AG10803 (cell line): Measurements from ENCODE around the gene TNC.

Experiments
- DNase-seq: peaks from one replicate; pipeline ENCODE4 v3.0.0; 2010; ENCODE audit warnings: low read depth
- H3K4me3 ChIP-seq: 2 replicates; pipeline ENCODE4 v1.5.1; 2011; ENCODE audit warnings: mild to moderate bottlenecking, low read length, control low read depth
- TF ChIP-seq, protein P1 (sequence below): conservative IDR thresholded peaks from 2 replicates; pipeline ENCODE4 v1.5.1; 2011; ENCODE audit warnings: mild to moderate bottlenecking, low read length, control low read depth, inconsistent platforms

Gene TNC

DNA sequence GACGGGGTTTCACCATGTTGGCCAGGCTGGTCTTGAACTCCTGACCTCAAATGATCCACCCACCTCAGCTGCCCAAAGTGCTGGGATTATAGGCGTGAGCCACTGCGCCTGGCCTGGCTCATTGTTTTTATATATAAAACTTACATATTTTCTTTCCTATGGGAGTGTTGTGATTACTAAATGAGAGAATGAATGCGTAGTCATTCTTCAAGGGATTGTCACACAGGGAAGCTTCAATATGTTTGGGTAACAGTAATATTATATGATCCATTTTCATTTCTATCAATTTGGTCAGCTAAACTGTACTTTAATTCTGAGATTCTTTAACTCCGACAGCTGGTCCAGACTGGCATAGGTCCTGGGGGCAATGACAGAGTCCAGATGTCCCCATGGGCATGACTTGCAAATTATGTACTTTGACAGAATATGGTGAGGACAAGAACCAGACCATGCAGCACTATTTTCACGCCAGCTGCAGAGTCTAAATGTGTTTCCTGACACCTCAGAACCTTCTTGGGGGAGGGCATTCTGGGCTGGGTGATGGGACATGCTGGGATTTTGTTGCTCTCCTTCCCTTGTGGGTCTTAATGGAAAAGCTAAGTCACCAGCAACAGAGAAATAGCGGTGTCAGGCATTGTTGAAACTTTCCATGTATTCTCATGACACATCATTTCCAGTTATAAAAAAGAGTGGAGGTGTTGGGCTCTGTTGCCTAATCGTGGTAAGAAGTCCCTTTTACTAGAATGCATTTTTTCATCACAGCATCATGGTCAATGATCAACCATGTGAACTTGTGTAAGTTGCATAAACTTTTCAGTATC is 40.9 kb upstream of the TNC start:
- H3K4me3 ChIP-seq: no peak overlapping the region
- TF ChIP-seq, protein P1, sequence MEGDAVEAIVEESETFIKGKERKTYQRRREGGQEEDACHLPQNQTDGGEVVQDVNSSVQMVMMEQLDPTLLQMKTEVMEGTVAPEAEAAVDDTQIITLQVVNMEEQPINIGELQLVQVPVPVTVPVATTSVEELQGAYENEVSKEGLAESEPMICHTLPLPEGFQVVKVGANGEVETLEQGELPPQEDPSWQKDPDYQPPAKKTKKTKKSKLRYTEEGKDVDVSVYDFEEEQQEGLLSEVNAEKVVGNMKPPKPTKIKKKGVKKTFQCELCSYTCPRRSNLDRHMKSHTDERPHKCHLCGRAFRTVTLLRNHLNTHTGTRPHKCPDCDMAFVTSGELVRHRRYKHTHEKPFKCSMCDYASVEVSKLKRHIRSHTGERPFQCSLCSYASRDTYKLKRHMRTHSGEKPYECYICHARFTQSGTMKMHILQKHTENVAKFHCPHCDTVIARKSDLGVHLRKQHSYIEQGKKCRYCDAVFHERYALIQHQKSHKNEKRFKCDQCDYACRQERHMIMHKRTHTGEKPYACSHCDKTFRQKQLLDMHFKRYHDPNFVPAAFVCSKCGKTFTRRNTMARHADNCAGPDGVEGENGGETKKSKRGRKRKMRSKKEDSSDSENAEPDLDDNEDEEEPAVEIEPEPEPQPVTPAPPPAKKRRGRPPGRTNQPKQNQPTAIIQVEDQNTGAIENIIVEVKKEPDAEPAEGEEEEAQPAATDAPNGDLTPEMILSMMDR: no peak
- DNase-seq: peak; percentile 94

DNA sequence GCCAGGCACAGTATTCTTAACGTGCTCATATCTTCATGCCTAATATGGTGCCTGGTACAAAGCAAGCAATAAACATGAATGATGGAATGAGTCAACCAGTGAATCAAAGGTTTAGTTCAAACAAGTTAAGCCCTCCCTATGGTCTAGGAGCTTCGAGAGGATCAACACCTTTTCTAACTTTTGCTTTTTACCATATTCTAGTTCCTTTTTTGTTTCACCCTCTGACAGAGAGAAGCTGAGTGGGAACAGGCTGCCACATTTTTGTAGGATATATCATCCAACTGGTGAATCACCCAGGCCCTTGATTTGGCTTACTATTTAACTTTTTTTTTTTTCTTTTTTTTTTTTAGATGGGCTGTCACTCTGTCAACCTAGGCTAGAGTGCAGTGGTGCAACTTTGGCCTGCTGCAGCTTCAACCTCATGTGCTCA is 39.3 kb upstream of the TNC start:
- TF ChIP-seq, protein P1: no peak
- no peak overlapping the region for H3K4me3 ChIP-seq
- peak; percentile 83 for DNase-seq

DNA sequence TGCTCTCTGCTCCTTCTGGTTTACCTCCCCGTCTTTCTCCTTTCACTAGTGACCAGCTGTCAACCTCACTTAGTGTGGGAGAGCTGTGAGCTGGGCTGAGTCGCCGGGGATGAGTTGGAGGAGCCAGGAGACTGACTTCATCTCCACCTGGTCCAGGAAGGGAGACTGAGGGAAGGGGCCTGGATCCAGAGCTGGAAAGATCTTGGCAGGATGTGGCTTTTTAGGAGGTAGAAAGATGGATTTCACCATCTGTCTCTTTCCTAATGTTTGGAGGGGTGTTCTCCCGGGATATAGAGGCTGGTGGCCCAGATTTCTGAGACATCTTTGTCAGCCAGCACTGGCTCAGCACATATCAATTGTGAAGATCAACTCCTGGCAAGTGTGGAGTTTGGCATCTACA is 37.1 kb upstream of the TNC start:
- TF ChIP-seq, protein P1: no peak
- no peak for DNase-seq
- H3K4me3 ChIP-seq: no peak overlapping the region

DNA sequence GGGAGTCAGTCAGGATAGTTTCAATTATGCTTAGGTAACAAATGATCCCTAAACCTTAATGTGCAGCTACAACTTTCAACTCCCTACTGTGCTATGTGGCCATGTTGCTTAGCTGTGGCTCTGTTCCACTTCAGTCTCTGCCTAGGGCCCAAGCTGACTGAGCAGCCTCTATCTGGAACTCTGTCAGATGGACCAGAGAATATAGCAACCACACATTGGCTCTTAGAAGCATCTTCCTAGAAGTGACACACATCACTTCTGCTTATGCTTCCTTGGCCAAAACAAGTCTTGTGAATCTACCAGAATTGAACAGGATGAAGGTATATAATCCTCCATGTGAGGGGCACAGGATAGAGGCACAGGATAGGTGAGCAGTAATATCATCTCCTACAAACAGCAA is 36.7 kb upstream of the TNC start:
- no peak overlapping the region for H3K4me3 ChIP-seq
- no peak for DNase-seq
- TF ChIP-seq, protein P1: no peak

DNA sequence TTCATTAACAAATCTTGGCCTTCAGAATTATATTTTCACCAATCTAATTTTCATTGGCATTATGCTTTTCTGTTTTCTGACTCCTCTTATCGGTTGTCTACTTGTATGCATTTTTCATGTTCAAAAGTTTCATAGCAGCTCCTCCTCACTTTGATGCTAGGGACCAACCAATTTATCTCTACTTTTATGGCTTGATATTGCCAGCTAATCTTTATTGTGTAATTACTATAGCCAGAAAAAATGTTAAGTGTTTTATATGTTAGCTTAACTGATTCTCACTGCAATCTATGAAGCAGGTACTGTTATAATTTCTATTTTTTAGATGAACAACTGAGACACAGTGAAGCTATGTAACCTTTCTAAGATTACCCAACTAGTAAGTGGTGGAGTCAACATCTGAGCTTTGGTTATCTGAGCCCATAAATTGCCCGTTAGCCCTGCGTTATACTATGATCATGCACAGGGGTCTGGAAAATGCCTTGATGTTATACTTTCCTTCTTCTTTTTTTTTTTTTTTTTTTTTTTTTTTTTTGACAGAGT is 34.4 kb upstream of the TNC start:
- TF ChIP-seq, protein P1: no peak
- no peak overlapping the region for H3K4me3 ChIP-seq
- DNase-seq: no peak

DNA sequence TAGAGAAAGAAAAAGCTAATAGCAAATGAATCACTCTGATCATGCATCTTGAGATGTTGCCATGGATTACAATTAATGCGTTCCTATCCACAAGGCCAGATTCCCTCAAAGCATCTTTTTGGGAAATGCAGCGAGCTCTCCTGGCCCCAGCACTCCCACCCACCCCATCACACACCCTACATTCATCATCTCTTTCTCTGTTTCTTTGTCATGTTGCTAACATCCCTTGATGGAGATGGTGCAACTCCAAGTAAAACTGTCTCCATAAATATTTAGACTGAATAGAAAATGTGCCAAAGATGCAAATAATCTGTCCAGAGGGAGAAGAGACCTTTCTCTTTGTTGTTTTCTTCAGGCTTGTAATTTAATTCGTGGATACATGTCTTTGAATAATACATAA is 30.8 kb upstream of the TNC start:
- DNase-seq: no peak
- TF ChIP-seq, protein P1: no peak
- no peak overlapping the region for H3K4me3 ChIP-seq

DNA sequence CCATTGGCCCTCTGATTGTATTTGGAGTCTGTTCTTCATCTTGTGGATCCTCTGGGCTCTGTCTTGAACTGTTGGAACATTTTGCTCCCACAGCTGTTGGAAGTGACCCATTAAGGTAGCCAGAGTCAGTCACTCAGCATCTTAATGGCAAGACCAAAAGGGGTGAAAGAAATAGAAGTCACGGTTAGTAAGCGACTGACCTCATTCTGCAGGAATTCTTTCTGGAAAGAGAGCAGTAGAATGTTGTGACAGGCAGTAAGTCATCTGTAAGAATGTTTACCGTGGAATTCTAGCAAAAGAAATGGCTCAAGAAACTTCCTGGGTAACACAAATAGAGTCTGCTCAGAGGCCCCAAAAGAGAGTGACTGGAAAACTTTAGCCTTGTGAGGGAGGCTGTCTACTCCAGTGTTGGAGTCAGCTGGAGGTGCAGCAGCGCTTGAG is 28.6 kb upstream of the TNC start:
- no peak overlapping the region for H3K4me3 ChIP-seq
- TF ChIP-seq, protein P1: no peak
- peak; percentile 97 for DNase-seq
